Adrenal gland (tissue), 5 donors: ENCODE measurements around the gene HIRIP3.

Source experiments
- POLR2A ChIP-seq, 2 donors: fragments of 450-650 bp; IDR thresholded peaks; one replicate each; pipeline ENCODE4 v1.6.1; 2017; ENCODE audit warnings: antibody characterized with exemption in 2 of 2, mild to moderate bottlenecking in 2 of 2, moderate library complexity in 1 of 2
- TF ChIP-seq, protein P1 (sequence below), 6 experiments: fragments of 450-650 bp in 4 of 6; fragments of 200-600 bp in 2 of 6; sonication (generic) in 1 of 6; IDR thresholded peaks; 1 replicate in 5 of 6; 2 replicates in 1 of 6; pipeline versions ENCODE4 v1.5.1 to v1.8.0; 2016 to 2021; ENCODE audit warnings: antibody characterized with exemption in 6 of 6, mild to moderate bottlenecking in 2 of 6, moderate library complexity in 1 of 6
- donor health status: DM: no; HTN: no; CAD: no.

DNA sequence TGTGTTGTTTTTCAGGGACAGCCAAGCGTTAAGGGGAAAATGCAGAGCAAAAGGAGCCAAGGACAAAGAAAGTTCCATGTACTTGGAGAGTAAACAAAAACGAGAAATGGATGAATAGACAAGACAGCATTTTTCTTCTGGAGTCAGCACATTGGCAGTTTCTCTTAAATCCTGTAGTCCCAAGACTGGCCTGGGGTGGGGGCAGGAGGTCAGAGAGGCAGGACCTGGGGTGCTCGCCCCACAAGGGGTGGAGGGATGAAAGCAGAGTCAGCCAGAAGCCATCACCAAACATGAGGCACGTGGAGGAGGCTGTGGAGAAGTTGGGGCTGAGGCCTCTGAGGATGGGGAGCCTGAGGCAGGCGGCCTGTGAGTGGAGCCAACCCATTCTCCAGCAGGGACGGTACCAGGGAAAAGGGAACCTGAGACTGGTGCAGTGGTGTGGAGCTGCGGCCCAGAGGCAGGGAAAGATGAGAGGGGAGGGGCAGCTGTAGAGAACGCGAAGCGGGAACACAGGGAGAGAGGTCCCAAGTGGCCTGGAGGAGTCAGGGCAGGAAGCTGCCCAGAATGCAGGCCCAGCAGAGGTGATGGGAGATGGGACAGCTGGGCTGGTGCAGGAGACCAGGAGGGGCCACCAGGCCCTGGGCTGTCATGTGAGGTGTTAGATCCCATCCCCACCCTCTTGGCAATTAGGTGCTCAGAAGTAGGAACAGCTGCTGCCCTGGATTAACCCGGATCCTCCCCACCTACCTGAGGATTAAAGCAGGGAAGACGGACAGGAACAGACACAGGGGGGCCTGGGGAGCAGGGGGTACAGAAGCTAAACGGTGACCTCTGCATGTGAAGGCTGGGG, 32.4 kb upstream of the HIRIP3 start:
- TF ChIP-seq, protein P1, sequence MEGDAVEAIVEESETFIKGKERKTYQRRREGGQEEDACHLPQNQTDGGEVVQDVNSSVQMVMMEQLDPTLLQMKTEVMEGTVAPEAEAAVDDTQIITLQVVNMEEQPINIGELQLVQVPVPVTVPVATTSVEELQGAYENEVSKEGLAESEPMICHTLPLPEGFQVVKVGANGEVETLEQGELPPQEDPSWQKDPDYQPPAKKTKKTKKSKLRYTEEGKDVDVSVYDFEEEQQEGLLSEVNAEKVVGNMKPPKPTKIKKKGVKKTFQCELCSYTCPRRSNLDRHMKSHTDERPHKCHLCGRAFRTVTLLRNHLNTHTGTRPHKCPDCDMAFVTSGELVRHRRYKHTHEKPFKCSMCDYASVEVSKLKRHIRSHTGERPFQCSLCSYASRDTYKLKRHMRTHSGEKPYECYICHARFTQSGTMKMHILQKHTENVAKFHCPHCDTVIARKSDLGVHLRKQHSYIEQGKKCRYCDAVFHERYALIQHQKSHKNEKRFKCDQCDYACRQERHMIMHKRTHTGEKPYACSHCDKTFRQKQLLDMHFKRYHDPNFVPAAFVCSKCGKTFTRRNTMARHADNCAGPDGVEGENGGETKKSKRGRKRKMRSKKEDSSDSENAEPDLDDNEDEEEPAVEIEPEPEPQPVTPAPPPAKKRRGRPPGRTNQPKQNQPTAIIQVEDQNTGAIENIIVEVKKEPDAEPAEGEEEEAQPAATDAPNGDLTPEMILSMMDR (IDR thresholded peaks at IDR 0.05) = no peak
- TF ChIP-seq POLR2A (IDR thresholded peaks at IDR 0.05) = no peak
